Loucy (cell line): ENCODE data around the gene DHX29.

Experiments
- CTCF ChIP-seq: fragments of 200-600 bp; sonication (generic); conservative IDR thresholded peaks from 2 replicates; pipeline ENCODE4 v1.5.1; 2014; ENCODE audit warnings: mild to moderate bottlenecking, antibody characterized with exemption, low read length
- EZH2phosphoT487 ChIP-seq: fragments of 200-600 bp; IDR thresholded peaks from 2 replicates; pipeline ENCODE4 v1.6.1; 2018; ENCODE audit warnings: antibody characterized with exemption, mild to moderate bottlenecking, moderate library complexity, borderline replicate concordance

DNA sequence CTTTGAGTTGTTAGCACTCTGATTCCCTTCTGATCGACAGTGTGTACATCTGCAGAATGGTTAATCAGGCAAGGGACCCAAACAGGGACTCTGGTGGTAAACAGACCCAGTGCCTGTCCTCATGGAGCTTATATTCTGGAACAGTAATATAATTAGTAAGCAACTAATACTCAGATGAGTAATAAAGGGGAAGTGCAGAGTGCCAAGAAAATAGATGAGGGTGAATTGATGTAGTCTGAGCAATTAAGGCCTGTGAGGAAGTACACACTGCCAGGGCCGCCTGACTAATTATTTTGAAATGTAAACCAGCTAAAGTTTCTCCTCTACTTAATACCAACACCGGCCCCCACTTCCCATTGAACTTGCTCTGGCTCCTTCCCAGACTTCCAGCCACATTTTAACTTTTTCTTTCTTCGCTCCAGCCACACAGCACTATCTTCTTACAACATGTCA, 4.2 kb downstream of the DHX29 start:
- TF ChIP-seq EZH2phosphoT487 (no peak), CTCF (no peak)
